NCI-H146 (cell line): ENCODE results near the gene BCAS1.
"Not testable (repeated sequence)": the region's sequence is repeated elsewhere in the genome, so short reads cannot be mapped to it uniquely, and the experiment has no call there.

Experiments used
- DNase-seq: peaks from one replicate; lab custom pipeline; 2025; lab: John Stamatoyannopoulos, UW

BCAS1 gene

DNA sequence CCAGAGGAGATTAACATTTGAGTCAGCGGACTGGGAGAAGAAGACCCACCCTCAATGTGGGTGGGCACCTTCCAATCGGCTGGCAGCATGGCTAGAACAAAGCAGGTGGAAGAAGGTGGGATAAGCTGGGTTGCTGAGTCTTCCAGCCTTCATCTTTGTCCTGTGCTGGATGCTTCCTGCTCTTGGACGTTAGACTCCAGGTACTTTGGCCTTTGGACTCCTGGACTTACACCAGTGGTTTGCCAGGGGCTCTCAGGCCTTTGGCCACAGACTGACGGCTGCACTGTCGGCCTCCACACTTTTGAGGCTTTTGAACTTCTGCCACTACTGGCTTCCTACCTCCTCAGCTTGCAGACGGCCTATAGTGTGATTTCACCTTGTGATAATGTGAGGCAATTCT is 50.8 kb downstream of the BCAS1 start:
- no peak for DNase-seq

DNA sequence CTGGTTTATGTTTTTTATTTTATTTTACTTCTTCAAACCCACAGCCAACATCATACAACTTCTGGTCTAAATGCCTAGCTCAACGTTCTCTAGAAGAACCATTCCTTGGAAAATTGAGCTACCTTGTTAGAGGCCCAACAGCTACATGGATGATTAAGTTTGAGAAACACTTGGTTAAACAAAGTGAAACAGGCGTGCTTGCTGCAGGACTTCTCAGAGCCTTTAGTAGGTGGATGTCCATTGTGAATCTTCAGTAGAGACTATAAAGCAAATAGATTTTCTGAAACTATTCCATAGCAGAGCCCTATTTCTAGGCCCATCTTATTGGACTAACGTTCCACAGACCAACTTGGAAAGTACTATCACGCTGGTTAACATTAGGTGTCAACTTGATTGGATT is 51.3 kb downstream of the BCAS1 start:
- no peak for DNase-seq

DNA sequence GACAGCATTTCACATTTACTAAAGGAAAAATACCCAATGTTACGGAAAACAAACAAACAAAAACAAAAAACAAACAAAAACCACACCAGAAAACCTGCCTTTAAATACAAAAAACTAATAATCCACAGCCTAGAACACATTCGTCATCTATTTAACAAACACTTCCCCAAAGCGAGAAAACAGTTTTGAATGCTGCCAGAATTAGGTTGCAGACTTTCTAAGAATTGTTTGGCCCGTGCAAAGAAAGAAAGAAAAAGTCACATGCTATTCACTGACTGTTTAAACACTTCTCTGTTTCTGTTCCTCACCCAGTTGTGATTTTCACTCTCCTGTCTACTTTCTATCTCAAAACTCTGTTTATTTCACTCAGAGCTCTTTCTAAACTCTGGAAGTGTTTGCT is 52.5 kb downstream of the BCAS1 start:
- no peak for DNase-seq

DNA sequence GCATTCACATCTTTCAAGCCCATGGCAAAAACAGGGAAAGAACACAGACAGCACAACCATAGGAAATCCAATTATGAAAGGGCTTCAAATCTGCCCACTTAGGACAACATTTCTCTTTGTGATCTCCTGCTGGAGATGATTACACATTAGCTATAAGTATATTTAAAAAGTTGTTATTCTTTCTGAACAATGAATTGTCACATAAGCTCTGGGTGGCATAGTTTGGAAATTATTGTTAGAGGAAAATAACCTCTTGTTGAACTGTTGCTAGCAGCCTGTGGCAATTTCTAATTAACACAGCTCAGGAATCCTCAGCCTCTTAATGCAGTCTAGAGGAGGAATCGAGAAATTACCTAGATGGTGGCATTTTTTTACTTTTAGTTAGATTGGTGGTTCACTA is 54.9 kb downstream of the BCAS1 start:
- no peak for DNase-seq

DNA sequence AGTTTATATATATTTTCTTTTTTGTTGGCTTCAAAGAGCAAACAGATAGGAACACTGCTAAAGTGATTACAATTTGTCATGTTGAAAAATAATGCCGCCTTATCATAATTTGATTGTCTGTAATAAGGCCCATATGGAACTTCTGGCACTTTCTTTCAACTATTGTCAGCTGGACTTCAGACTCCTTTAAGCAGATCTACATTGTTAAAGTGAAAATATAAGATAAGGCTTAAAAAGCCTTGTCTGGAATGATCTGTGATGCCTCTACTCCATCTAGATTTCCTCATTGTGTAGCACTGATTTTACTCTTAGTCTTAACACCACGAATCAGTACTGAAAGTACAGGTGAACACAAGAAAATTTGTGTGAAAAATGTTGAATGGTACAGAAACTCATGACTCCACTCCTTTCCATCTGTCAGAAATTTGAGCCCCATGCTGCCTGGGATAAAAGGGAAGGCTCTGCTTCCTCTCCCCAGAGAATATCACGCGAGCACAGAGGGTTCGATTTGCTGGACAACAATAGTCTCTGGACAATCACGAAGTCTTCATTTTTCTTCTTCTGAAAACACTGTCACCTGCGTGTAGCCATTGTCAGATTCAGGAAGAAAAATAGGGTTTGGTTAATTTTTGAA is 56.0 kb downstream of the BCAS1 start:
- no peak for DNase-seq

DNA sequence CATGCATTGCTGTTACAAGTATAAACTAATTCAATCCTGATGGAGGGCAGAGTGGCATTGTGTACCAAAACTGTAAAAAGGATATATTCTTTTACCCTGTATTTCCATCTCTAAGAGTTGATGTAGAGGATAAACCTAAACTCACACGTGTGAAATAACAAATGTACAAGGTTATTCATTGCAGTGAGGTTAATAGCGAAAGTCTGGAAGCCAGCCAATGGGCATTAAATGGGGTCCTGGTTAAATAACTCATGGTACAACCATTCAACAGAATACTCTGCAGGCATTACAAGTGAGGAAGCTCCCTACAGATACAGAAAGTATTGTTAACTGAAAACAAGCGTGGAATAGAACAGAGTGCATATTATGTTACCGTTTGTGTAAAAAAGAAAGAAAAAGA is 56.9 kb downstream of the BCAS1 start:
- no peak for DNase-seq

DNA sequence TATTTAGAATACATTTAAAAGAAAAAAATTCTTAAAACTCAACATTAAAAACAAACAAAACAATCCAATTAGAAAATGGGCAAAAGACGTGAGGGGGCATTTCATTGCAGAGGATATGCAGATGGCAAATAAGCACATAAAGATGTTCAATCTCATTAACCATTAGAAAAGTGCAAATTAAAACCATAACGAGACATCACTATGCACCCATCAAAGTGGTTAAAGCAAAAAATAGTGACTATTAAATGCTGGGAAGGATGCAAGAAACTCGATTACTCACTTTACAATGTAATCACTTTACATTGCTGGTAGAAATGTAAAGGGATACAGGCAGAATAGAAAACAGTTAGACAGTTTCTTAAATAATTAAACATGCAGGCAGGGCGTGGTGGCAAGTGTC is 59.0 kb downstream of the BCAS1 start:
- DNase-seq, result no peak

DNA sequence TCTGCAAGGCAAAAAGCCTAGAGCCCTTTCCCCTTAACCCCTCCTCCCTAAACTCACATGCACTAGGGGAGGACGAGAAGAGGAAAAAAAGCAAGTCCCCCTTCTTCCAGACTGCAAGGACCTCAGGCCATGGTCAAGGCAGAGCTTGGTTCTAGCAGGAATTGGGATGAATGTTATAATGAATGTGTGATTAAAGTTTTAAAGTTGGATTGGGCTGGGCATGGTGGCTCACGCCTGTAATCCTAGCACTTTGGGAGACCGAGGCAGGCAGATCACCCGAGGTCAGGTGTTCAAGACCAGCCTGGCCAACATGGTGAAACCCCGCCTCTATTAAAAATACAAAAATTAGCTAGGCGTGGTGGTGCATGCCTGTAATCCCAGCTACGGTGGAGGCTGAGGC is 64.2 kb downstream of the BCAS1 start:
- not testable (repeated sequence) for DNase-seq

DNA sequence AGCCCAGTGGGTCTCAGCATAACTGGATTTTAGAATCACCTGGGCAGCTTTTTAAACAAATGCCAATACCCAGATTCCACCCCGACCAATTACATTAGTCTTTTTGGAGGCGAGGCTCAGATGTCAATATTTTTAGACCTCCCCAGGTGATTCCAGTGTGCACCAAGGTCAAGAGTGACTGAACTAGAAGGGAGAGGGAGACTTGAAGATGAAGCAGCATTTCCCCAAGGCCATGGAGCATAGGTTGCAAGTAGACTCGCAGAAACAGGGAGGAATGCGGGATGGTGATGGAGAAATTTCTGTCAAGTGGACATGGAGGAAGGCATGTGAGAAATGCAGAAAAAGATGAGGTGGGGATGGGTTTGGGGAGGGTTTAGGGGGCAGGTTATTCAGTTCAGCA is 64.9 kb downstream of the BCAS1 start:
- no peak for DNase-seq

DNA sequence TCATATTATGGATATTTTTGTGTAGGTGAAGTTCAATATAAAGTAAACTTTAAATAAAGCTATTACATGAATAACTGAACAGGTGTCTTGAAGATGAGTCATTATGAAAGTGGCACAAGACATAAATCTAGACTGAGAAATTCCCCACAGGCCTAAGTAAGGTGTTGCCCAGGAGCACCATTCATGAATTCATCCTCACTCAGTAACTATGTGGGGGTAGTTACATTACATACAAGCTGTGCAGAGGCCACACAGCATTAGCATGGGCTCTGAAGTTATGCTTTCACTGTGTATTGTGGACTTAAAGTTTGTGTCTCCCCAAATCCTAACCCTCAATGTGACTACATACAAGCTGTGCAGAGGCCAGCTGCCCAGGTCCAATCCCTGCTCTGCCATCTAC is 65.9 kb downstream of the BCAS1 start:
- no peak for DNase-seq

DNA sequence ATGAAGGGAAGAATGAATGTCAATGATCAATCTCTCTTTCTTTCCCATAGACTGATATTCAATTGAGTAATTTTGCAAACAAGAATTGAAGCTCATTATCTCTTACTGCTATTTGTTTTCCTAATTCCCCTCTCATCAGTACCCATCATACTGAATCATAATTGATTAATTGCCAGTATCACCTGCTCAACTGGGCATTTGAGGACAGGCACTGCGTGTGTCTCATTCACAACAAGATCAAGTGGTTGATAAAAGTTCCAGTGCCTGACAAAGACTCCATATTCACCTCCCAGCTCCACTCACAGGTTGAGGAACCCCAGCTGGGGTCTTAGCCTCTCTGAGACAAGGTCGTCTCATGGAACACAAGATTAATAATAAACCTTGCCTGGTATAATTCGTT is 67.7 kb downstream of the BCAS1 start:
- DNase-seq, result no peak

DNA sequence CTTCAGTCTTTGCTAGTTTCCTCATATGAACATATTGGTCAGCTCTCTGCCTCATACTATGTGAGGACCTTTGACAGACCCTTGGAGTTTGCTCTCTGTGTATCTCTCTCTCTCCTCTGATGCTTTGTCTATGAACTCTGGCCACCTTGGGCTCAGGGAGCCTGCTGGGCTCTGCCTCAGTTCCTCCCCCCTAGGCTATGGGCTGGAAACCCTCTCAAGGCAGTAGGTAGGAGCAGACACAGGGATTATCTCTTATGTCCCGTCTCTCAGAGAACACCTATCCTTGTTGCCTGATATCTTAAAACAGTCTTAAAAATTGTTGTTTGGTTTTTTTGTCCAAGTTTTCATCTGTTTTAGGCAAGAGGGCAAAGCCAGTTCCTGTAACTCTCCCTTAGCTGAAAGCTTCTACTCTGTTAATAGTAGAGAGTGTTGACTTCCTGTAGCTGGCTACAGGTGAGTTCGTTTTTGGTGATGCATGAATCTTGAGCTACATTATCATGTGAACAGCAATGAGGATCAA is 68.3 kb downstream of the BCAS1 start:
- DNase-seq, result no peak

DNA sequence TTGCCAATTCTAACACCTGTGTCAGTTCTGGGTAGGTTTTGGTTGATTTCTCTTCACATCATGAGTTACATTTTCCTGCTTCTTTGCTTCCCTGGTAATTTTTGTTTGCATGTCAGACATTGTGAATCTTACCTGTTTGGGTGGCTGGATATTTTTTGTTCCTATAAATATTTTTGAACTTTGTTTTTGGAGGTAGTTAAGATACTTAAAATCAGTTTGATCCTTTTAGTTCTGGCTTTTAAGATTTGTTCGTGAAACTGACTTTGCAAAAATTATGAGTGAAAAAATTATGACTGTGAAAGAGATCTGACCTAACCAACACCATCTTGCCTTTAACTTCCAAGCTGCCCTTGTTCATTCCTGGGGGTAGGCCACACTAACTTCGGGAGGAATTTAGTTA is 69.5 kb downstream of the BCAS1 start:
- DNase-seq, result no peak

DNA sequence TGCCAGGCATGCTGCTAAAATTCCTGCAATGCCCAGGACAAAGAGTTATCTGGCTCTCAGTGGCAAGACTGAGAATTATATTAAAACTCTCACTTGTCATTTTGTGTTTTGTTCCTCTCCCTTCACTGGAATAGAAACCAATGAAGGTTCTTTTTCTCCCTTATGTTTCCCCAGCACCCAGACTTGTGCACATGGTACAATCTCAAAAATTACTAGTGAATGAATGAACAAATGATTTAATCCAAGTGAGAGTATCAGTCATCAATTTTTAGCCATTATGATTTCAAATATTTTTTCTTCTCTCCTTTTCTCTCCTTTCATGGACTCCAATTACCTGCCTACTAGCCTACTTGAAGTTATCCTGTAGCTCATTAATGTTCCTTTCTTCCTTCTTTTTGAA is 70.1 kb downstream of the BCAS1 start:
- DNase-seq, result no peak

DNA sequence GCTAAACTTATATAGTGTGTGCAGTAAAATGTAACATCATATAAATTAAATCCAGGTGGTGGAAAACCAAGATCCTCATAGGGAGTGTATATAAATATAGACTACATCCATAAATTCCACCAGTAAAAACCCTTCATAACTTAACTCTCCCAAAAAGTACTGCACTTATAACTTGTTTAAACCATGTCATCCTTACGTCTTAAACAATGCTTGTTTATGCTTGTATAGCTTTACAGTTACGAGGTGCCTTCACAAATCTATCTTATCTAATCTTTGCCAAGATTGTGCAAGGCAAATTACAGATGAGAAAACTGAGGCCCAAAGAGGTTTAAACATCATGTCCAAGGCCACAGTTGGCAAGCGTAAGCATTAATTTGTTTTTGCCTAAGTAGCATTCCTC is 71.3 kb downstream of the BCAS1 start:
- DNase-seq, result no peak

DNA sequence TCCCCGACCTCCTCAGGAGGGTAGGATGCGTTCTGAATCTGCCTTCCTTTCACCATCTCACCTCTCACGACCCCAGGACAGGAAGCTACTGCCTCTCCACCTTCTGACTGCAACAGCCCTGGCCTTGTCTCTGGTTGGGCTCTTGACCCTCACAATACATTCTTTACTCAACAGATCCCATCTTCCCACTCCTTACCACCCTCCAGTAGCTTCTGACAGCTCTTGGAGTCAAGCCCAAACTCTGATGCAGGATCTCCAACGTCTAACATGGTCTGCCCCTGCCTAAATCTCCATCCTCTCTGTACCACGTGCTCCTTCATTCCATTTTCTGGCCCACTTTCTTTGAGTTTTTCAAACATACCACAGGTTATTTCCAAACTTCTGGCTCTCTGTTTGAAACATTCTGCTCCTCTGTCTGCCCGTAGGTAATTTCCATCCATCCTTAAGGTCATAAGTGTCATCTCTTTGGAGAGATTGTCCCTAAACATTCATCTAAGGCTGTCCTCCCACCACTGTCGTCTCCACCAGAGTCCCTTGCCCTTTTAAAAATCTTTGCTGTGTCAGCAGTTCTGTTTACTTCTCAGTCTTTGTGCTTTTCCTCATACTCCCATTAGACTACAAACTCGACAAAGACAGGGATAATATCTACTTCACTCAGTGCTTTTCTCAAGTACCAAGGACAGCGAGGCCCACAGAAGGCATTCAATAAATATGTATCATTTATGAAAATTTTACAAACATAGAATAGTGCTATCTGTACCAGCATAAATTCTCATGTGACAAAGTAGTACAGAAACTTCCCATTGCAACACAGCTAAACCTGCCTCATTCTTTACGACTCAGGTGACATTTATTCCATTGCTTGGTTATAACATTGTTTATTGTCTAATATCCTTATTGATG is 73.6 kb downstream of the BCAS1 start:
- DNase-seq, result no peak

DNA sequence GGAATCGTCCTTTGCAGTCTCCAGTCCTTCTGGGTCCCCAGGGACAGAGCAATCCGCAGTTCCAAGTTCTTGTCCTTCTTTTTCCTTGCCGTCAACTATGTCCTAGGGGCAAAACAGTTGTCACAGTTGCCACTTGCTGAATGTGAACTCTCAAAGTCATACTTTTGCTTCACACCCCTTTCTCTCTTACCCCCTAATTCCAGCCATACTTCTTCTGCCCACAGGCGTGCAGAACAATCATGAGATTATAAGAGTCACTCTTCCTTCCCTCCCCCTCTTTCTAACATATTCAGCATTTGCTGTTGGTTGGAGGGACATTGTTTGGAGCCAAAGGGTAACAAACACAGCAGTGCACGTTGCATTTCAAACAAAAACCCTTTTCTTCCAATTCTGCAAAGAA is 74.4 kb downstream of the BCAS1 start:
- no peak for DNase-seq

DNA sequence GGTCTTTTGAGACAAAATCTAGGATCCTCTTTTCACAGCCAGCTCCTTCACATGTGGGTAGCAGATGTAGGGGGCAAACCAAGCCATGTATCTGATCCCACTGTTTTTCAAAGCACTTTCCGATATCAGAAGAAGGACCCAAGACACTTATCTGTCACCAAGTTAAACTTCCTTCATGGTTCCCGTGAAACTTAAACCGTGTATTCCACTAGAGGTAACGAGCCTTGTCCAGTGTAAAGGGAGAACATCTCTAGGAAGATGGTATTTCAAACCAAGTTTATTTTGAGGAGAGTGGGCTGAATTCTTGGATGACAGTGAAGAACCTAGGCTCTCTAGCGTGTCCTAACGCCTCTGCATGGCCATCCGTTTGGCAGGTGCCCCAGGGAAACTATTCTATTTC is 76.3 kb downstream of the BCAS1 start:
- no peak for DNase-seq

DNA sequence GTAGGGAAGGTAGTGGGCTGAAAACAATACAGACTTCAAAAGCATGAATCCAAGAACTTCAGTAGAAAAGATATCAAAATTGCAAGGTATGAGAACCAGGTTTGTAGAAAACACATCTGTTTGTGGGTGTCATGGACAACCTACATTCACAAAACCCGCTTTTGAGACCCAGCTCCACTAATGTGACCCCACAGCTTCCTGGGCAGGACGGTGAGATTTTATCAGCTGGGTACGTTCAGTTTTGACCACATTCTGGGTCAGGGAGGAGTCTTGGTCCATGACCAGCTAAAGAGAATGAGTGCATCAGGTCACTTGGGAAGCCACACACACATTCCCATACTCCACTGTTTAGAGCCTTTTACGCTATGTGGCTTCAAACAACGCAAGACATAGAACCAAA is 77.1 kb downstream of the BCAS1 start:
- no peak for DNase-seq

DNA sequence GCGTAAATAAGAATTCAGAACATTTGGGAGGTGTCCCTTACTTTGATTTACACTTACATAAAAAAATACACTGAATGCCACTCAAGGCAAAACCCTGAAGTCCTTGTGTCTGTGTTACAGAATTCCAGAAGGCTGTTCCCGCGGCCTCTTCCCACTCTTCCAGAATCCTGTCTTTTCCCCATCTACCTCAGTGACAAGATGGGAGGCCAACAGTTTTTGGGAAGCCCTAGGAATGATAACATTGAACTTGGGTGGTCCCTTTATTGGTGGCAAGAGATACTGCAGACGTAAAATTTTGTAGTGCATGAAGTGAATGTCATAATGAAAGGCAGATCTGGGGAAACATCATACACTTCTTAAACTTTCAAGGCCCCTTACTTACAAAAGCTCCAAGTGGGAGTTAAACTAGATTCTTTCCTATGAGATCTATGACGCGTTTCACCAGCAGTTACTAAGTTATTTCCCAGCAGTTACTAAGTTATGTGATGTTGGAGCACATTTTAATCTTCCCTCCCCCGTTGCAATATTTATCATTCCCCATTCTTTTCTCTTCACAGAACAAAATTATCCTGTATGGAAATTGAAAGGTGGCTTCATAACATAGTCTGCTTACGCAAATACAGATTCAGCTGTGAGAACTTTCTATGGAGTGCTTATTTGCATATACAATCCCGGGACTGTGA is 79.5 kb downstream of the BCAS1 start:
- no peak for DNase-seq

DNA sequence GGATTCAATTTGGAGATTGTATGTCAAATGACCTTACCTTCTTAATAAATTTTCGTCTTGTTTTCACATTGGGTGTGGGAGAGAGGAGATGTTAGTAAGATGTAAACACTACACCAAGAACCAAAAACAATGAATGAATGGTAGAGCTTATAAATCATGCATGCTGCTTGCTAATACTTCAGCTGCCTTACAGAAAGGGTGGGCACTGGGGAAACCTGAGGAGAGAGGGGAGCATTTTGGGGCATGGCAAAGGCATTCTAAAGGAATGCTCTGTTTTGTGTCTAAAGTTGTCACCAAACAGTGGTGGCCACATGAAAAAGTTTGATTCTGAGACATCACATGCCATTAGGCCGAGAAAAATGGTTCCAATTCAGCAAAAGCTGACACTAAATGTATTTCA is 80.4 kb downstream of the BCAS1 start:
- no peak for DNase-seq

DNA sequence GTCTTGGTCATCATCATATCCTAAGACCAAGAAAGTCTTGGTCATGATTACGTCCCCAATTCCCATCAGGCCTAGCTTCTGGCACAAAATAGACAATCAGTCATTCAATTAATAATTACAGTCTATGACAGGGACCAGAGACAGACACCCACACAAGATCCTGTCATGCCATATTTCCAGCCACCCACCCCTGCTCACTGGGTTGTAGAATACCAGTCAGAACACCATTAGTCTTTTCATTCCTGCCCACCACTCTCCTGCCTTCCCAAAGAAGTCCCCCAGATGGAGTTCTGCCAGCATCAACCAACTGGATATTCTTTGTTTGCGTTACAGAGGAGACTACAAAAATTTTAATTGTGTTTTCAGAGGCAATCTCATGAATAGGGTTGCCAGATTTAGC is 81.0 kb downstream of the BCAS1 start:
- no peak for DNase-seq

DNA sequence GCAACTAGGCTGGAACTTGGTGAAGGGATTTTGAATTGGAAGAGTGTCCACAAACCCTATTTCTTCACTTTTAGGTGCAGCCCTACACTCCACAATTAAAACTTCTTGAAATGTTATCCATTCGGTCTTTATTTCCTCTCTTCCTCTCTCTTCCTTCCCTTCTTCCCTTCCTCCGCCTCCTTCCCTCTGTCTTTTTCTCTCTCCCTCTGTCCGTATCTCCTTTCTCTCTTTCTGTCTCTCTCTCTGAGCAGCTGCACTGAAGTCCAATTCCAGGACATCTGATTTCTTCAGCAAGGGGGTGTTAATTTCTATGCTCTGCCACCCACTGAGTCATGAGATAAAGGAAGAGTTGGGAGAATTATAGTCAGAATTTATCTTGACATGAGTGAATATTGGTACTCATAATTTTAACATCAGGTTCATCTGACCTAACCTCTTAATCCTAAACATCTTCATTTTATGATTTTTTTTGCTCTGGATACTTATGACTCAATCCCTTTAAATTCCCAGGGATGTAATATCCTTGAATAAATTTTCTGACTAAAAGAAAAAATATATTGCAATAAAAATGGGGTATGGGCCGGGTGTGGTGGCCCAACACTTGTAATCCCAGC is 84.2 kb downstream of the BCAS1 start:
- DNase-seq, result no peak
